CD4-positive, alpha-beta T cell treated with Interleukin-1 beta for 1 hour (primary cell): ENCODE data around the gene PPP2R3A.

Experiments
- DNase-seq, 2 donors: peaks; one replicate each; pipeline ENCODE4 v3.0.0-alpha.2; 2020 to 2022

Gene PPP2R3A

GRCh38 chr3:135970506-135971116 is 5.1 kb downstream of the PPP2R3A start:
- DNase-seq = no peak

DNA sequence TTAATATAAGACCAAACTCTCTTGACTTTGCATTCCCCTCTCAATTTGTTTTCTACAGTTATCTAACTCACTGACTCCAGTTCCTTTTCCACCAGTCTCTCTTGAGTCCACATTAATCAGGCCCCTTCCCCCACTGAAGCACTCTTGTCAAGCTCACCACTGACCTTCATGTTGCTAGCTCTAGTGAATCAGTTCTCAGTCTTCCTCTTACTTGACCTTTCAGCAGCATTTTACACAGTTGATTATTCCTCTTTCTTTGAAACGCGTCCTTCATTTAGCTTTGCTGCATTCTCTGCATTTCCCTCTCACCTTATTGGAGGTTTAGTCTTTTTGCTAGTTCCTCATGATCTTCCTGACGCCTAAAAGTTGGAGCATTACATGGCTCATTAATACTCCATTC is 8.3 kb downstream of the PPP2R3A start:
- no peak for DNase-seq

GRCh38 chr3:135975053-135975452 is 9.5 kb downstream of the PPP2R3A start:
- no peak for DNase-seq

DNA sequence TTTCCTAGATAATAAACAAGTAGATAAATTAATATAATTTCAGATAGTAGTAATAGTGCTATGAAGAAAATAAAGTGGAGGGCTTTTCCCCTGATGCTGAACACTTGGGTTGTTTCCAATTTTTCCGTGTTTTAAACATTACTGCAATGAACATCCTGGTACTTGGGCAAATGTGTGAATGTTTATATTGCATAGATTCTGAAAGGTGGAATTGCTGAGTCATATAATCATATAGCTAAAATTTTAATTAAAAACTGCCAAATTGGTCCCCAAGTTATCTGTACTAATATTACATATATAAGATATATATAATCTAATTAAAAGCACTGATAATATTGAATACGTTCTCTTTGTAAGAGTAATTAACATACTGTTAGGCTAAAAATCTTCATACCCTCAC is 10.0 kb downstream of the PPP2R3A start:
- DNase-seq = no peak

DNA sequence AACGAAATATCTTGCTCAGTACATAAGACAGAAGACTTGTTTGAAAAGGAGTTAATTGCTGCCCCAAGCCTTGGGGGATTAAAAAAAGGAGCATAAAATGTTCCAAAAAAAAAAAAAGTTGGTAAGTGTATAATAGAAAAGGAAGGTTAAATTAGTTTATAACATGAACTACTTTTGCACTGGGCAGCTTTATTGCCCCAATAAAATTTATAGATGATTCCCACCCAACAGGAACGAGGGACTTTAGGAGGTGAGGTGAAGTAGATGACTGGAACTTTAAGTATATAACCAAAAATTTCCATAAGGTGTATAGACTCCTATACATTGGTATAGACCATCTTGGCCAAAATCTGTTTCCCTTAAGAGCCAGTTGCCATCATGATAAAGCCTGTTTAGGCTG is 14.8 kb downstream of the PPP2R3A start:
- DNase-seq = no peak

- DNase-seq = no peak
Measured at GRCh38 chr3:135981701-135982403, 16.3 kb downstream of the PPP2R3A start.

- no peak for DNase-seq
Measured at GRCh38 chr3:135982404-135982761, 16.9 kb downstream of the PPP2R3A start.

DNA sequence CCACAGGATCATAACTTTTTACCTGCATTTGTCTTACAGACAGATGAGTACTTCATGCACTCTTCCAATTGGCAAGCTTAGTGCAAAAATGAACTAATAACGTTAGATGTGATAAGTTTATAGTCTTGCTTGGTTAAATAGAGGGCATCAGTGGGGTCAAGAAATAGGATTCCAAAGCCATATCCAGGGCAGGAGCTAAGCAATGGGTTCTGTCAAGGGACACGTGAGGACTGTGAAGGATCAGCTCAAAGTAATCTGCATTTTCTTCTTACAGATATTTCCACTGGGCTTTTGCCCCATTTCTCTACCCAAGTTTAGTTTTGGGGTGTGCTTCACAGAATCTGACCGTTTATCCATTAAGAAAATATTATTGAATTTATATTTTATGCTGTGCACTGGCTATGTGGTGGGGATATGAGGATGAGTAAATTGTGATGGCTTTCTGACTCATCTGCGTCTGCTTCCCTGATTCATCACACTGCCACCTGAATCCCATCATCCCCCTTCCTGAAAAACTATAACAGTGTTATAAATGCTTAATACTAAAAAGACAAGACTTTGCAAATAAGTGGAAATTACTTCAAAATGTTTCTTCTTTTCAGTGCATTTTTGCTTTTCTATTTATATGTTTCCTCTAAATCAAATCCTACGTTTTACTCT is 17.5 kb downstream of the PPP2R3A start:
- no peak for DNase-seq

DNA sequence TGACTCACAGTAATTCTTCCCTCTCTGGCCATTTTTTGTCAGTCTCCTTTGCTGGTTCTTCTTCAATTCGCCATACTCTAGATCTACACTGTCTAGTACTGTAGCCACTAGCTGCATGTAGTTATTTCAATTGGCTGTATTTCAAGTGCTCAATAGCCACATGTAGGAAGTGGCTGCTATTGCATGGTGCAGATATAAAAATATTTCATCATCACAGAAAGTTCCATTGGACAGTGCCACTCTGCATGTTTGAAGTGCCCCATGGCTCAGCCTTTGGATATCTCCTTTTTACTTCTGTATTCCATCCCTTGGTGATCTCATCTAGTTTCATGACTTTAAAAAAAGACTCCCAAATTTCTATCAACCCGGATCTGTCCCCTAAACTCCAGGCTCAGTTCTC is 22.1 kb downstream of the PPP2R3A start:
- no peak for DNase-seq

DNA sequence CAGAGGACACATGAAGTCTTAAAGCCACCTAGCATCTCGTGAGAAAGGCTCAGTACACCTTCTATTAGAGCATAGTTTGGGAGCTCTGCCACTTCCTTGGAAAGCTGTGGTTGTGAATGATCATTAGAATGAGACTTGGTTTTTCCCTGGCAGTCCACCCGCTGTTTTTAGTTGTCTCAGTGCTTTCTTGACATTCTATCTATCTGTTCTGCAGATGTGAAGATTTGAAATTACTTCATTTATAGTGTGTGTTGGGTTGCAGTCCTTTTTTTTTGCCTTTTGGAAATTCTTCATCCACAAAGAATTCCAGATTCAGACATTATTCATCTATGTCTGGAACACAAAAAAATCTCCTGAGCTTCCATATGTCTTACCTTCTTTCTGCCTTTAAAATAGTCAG is 23.7 kb downstream of the PPP2R3A start:
- no peak for DNase-seq

GRCh38 chr3:135990903-135991302 is 25.4 kb downstream of the PPP2R3A start:
- no peak for DNase-seq

DNA sequence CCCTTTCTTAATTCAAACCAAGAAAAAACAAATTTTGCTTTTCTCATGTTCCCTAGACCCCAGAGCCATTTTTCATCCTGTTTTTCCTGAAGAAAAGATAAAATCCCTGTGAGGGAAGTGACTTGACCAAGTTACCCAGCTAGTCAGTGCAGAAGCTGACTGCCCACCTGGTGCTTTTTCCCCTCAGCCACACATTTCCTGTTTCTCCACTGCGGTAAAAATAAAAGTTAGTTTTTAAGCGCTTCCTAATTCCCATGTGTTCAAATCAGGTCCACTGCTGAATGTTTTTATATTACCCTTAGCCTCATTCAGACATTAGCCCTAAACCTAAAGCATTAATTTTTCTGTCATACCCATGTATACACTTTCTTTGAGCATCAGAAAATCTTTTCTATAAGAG is 26.1 kb downstream of the PPP2R3A start:
- DNase-seq = no peak

DNA sequence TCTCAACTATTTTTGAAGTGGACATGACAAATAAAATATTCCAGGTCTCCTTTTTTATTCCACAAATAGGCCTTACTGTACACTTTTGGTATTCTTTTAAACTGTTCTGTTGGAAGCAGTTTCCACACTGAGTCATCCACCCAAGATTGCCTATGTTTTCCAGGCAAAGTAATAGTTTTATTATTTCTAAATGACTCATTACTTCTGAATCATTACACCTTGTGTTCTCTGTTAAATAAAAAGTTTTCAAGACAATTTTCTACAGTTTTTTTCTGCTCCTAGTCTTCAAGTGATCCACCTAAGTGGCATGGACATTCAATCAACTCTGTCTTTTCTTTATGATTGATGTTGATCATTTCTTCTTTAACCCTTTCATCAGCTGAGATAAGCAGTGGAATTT is 26.5 kb downstream of the PPP2R3A start:
- DNase-seq = no peak

DNA sequence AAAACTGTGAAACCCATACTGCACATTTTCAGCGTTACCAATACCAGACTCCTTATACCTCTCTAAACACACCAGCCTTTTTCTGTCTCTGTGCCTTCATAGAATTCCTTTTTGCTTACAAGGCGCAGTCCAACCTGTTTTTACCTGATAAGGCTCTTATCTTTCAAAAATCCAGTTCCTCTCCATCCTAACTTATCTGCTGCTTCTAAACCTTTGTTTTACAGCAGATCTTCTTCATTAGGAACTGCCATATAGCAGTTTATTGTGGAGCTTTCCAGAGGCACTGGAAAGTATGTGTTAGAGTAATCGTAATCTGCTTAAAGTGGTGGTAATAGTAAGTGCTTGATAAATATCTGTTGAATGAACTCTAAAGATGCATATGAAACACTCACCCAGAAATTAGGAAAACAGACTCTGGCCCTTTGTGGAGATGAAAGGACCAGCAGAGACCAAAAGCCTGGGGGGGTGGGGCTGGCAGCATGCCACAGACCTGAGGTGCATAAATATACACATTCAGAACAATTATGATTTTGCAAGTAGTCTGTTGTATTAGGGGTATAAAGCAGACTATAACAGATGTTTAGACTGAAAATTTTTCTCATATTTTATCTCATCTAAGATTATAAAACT is 29.3 kb downstream of the PPP2R3A start:
- no peak for DNase-seq

GRCh38 chr3:135995766-135996165 is 30.2 kb downstream of the PPP2R3A start:
- no peak for DNase-seq

DNA sequence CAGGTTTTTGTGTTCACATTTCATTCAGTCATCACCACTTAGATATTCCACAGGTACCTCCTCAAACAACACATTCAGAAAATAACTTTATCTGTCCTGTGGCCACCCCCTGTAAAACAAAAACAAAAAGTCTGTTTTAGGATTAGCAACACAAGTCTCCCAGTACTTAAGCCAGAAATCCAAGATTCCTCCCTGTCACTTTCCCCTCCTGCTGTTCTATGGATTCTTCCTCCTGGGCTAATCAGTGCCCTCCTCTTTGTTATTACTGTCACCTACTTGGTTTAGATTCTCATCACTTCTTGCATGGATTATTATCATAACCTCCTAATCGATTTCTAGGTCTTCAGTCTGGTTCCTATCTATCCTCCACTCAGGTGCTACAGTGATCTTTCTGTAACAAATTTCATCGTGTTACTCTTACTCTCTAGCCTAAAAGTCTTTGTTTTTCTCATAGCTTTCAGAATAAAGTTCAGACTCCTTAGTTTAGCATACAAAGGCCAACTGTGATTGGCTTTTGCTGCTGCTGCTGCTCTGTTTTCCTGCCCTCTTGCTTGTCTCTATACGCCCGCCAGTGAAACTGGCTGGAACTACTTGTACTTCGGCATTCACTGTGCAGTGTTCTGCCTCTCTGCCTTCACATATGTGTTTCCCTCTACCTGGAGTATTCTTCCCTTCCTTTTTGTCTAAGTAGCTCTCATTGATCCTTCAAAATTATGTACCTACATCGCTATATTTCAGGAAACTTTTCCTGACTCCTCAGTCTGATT is 32.2 kb downstream of the PPP2R3A start:
- DNase-seq = no peak

- DNase-seq = no peak
Measured at GRCh38 chr3:136008221-136008620, 42.7 kb downstream of the PPP2R3A start.

DNA sequence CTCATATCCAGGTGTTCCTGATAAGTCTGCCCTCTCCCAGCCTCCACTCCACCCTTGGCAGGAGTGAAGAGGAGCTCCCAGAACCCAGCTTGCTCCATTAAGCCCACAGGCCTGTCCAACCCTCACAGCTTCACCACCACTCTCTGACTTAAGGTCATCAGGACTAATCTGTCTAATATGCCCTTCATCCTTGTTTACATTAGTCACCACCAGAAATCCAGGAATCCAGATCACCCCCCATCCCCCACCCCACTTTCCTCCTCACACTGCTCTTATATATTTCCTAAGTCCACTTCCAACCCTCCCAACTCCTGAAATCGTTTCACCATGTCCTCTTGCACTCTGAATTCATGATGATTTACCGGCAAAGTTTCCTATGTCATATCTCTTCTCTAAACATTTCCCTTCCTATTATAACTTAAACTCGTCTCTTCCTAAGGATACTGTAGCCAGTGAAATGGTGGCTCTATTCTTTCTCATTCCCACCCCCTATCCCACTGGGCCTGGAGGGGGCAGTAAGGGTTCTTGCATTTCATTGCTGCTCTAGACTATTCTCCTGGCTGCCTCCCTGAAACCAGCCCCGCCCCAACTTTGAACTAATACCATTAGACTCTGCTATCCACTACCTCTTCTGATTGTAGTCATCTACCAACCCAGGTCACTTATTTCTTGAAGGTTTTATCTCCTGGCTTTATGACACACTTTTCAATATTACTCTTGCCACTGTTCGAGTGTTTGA is 43.4 kb downstream of the PPP2R3A start:
- DNase-seq = no peak

DNA sequence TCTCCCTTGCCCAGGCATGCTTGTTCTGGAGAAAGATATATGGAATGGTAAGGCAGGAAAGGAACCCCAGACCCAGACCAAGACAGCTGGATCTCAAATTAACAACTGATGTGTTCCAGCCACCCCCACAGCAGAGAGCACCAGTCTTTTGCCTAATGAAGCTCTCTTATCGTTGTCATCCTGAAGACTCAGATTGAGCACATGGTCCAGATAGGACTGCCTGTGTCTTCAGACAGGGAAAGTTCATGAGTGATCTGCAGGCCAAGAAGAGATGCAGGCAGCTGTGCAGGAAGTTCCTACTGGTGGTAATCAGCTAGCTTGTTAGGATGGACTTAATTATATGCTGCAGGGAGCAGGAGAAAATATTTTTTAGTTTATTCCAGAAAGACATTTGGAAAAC is 53.3 kb downstream of the PPP2R3A start:
- no peak for DNase-seq

DNA sequence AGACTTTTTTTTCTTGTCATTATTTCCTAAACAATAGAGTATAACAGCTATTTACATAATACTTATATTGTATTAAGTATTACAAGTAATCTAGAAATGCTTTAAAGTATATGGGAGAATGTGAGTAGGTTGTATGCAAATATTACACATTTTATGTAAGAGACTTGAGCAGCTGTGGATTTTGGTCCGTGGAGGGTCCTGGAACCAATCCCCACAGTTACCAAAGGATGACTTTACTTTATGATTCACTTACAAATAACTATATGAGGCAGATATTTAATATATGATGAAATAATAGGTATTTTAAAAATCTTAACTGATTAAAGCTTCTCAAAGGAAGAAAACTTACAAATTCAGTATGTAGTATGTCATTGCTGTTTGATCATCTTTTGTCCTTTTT is 56.3 kb downstream of the PPP2R3A start:
- no peak for DNase-seq

GRCh38 chr3:136022529-136023263 is 57.2 kb downstream of the PPP2R3A start:
- DNase-seq = no peak
